IPS-NIHi7 (cell line): Measurements from ENCODE around the gene DECR2.
"Not testable (repeated sequence)": the region's sequence is repeated elsewhere in the genome, so short reads cannot be mapped to it uniquely, and the experiment has no call there.

Source experiments
- DNase-seq: peaks from one replicate; pipeline ENCODE4 v3.0.0; 2012; ENCODE audit warnings: mixed read lengths; ENCODE audit errors: extremely low spot score

Gene DECR2, protein sequence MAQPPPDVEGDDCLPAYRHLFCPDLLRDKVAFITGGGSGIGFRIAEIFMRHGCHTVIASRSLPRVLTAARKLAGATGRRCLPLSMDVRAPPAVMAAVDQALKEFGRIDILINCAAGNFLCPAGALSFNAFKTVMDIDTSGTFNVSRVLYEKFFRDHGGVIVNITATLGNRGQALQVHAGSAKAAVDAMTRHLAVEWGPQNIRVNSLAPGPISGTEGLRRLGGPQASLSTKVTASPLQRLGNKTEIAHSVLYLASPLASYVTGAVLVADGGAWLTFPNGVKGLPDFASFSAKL

DNA sequence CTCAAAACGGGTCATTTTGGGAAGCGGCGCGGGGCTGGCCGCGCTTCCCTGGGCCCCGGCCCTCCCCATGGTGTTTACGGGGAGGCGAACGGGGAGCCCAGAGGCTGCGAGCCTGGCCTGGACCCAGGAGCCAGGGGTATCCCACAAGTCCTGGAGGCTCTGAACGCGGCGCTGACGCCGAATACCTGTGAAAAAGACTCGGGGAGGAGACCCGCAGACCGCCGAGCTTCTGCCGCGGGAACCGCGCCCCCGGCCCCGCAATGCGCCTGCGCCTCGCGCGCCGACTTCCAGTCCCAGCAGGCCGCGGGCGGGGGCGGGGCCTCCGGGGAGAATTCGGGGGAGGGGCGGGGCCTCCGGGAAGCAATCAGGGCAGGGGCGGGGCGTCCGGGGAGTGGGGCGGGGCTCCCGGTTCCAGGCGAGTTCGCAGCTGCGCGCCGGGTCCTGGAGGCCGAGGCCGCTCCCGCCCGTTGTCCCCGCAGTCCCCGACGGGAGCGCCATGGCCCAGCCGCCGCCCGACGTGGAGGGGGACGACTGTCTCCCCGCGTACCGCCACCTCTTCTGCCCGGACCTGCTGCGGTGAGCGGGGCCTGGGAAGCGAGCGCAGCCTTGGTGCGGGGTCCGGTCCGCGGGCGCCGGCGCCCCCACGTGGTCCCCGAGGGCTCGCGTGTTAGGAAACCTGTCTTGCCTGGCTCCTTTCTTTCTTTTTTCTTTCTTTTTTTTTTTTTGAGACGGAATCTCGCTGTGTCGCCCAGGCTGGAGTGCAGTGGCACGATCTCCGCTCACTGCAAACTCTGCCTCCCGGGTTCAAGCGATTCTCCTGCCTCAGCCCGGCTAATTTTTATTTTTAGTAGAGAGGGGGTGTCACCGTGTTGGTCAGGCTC lies at the start of gene DECR2:
Gene DECR2, plus strand, starts transcription at position 418 of the 881 bp plus-strand sequence. Its CDS starts 79 bp downstream, at position 497.
- DNase-seq: peak; percentile 94

DNA sequence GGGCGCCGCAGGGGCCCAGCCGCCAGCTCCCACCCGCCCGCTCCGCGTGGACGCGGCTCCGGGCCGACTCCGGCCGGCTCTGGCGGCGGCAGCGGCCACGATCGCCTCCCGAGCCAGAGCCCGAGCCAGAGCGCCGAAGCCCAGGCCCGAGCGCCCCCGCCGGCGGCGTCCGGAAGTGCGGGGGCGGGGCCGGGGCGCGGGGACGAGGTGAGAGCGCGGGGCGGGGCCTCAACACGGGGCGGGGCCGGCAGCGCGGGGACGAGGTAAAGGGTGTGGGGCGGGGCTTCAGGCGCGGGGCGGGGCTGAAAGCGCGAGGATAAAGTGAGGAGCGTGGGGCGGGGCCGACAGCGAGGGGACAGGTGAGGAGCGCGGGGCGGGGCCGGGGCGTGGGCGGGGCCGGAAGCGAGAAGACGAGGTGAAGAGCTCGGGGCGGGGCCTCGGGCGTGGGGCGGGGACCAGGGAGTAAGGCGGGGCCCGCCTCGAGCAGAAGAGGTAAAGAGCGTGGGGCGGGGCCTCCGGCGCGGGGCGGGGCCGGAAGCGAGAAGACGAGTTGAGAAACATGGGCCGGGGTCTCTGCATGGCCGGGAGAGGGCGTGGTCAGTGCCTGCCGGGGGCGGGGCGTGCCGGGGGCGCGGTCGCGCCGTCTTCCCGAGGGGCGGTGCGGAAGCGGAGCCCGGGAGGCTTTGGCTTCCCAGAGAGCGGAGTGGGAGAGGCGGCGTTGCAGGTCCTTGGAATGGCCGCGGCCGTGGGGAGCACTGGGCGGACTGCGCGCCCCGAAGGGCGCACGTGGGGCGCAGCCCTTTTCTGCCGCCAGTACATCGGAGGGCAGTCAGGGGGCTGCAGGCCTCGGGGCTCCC lies 48.9 kb upstream of the DECR2 start, which contains the start of gene AXIN1:
Gene AXIN1, minus strand, starts transcription at position 177 of the 857 bp plus-strand sequence. CDS start 5,698 bp downstream, outside the sequence.
- peak; percentile 96 for DNase-seq

DNA sequence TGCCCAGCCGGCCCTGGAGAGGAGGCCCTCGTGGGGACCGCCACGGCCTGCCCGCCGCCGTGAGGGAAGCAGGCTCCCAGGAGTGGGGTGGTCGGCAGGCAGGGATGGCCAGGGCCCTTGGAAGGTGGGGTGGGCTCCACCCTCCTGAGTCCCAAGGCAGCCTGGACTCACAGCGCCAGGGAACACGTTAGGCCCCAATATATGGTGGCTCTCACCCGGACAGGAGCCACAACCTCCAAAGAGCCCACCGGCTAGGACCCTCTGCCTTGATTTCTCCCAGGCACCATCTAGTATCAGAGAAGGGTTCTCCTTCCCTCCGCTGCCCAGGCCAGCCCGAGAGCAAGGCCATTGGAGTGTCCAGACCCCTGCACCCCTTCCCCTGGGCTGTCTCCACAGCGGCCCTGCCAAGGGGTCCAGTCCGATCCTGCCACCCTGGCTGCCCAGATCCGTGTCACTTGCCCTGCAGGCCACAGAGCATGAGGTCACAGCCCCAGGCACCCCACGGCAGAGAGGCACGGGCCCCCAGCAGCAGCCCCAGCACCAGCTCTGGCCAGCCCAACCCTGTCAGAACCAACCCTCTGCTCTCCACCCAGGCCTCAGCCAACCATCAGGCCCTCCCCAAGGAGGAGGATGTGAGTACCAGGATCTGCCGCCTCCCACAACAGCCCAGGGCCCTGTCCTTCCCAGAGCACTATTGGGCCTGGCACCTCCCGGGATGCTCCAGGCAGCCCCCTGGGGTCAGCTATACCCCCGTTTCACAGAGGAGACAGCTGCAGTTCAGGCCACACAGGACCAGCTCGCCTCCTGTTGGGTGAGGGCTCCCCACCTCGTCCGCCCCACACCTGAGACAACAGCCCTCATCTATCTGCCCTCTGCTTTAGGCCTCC lies 48.0 kb upstream of the DECR2 start:
- no peak for DNase-seq

GRCh38 chr16:354291-354881 lies 47.3 kb upstream of the DECR2 start:
- DNase-seq: no peak

DNA sequence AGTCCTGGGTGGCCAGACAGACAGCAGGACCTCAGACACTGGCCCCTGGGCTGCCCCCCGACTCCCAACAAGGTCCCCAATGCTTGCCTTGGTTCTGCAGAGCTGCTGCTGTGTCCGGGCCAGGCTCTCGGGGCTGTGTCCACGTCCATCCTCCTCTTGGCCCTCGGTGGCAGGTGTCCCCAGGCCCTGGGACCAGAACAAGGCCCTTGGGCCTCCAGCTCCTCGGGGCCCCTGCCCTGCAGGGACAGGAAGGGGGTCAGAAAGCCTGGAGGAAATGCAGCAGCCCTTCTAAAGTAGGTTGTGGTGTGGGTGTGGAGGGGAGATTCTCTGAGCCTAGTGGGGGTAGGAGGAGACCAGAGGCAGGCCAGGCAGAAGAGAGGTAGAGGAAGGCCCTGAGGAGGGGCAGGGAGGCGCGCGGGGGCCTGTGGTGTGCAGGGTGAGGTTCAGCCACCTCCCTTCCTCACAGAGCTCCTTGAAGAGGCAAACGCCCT lies 46.7 kb upstream of the DECR2 start:
- DNase-seq: no peak

GRCh38 chr16:356741-357140 lies 44.9 kb upstream of the DECR2 start:
- DNase-seq: no peak

- DNase-seq: no peak
Observed at GRCh38 chr16:359067-359763, 42.5 kb upstream of the DECR2 start.

DNA sequence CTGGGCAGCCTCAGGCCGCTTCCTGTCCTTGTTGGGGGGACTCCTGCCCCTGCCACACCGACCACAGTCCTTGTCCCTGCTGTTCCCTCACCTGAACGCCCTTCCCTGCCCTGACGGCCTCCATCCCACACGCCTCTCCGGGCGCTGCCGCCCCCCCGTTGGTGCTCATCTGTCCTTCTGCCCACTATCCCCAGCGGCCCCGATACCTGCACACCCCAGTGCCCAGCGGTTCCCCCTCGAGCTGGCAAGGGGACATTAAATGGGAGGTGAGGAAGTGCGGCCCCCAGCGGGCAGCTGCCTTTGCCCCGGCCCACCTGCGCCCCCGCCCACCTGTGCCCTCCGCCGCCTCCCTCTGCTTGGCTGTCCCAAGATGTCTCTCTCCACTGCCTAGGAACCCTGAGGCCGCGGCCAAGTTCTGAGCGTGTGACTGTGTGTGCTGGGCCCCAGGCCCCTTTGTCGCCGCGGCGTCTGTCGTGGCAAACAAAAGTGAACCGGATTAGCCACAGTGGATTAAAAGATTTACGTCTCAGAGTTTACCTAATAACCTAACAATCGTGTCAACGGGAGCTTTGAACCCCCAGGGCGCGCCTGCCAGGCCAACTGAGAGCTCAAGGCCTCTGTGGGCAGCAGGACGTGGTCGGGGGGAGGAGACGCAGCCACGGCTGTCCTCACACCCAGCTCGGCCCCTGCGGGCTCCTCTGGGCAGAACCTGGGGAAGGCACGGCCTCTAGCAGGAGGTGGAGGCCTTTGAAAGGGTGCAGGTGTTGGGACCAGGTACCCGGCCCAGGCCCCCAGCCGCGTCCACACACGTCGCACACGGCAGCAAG lies 41.6 kb upstream of the DECR2 start:
- no peak for DNase-seq

GRCh38 chr16:360698-361336 lies 40.9 kb upstream of the DECR2 start:
- no peak for DNase-seq

DNA sequence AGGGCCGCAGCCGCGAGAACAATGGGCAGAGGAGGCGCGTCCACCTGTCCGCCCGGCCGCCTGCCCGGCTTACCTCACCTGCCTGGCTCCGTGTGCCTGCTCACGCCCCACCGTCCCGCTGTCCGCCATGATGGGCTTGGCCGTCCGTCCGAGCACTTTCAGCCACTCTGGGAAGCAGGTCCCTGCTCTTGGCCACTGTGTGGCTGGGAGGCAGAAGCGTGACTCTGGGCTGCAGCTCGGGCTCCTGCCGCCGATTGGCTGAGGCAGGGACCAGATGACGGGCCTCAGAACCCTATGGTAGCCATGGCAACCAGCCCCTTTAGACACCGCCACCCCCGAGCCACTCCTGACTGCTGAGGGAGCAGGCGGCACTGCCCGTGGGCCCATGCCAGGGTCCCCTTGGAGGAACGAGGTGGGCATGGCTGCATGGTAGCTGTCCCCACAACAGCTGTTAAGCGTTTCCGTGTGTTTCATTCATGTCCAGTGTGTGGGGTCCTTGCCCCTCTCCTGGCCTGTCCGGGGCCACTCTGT lies 40.3 kb upstream of the DECR2 start:
- no peak for DNase-seq

GRCh38 chr16:361872-362701 lies 39.6 kb upstream of the DECR2 start:
- DNase-seq: peak; percentile 88

- DNase-seq: not testable (repeated sequence)
Observed at GRCh38 chr16:362702-362999, 39.0 kb upstream of the DECR2 start.

GRCh38 chr16:363110-363765 lies 38.4 kb upstream of the DECR2 start:
- DNase-seq: no peak

DNA sequence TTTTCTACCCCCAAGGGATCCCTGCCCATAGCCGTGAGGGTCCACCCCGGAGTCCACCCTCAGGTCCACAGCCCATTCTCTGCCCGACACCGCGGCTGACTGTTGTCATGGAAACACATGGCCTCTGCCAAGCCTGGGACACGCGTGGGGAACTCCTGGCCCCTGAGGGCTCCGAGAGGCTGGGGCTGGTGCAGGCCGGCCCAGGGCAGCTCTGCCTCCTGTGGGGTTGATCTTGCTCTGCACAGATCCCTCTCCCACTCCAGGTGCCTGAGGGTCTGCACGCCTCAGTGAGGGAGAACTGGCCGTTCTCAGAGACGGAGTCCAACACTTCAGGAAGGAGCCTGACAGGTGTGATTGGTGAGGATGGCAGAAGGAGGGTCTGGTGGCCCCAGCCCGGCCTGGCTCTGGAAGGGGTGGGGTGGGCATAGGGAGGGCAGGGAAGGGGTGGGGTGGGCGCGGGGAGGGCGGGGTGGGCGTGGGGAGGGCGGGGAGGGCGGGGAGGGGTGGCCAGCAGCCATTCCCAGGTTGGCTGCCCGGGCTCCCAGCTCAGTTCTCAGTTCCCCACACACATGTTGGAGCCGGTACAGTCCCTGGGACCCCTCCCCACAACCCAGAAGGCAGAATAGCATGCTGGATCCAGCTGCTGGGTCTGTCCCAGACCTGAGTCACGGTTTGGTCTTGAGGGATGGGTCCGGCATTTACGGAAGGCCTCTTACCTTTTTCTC lies 37.8 kb upstream of the DECR2 start:
- no peak for DNase-seq

- no peak for DNase-seq
Observed at GRCh38 chr16:364595-365491, 36.8 kb upstream of the DECR2 start.
